Measurements from ENCODE around the gene RFX8.
A peak's percentile ranks its signal among the peaks of the same experiment; 100 is the strongest.

Gene RFX8

DNA sequence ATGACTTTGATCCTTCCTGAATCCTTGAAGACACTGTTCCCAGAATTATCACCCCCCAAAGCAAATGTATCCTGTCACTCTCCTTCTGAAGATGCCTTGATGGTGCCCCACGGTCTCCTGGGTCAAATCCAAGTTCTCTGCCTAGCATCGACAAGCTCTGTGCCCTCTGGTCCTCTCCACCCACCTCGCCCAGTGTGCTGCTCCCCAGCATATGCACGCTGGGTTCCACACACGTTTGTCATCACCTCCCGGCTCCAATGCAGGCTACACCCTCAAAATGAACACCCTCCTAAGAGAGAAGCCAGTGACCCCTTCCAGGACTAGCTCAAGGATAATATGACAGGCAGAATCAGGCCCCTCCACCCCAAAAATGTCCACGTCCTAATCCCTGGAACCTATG is 48.1 kb downstream of the RFX8 start:
- no peaks in the 10 kb centered on the region for H4K20me1 ChIP-seq (ENCODE audit: insufficient read depth, low read length)
- no peak overlapping the region for H2AFZ ChIP-seq (ENCODE audit: low read depth, low read length)
- H3K4me3 ChIP-seq (ENCODE audit: low read length) = no peak overlapping the region
- no peaks in the 10 kb centered on the region for H3K36me3 ChIP-seq (replicated peaks; ENCODE audit: low read depth, low read length)
- H3K9ac ChIP-seq (ENCODE audit: low read length) = no peak overlapping the region
- TF ChIP-seq, protein P1, sequence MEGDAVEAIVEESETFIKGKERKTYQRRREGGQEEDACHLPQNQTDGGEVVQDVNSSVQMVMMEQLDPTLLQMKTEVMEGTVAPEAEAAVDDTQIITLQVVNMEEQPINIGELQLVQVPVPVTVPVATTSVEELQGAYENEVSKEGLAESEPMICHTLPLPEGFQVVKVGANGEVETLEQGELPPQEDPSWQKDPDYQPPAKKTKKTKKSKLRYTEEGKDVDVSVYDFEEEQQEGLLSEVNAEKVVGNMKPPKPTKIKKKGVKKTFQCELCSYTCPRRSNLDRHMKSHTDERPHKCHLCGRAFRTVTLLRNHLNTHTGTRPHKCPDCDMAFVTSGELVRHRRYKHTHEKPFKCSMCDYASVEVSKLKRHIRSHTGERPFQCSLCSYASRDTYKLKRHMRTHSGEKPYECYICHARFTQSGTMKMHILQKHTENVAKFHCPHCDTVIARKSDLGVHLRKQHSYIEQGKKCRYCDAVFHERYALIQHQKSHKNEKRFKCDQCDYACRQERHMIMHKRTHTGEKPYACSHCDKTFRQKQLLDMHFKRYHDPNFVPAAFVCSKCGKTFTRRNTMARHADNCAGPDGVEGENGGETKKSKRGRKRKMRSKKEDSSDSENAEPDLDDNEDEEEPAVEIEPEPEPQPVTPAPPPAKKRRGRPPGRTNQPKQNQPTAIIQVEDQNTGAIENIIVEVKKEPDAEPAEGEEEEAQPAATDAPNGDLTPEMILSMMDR (IDR thresholded peaks at IDR 0.05; ENCODE audit: low read depth, low read length) = no peak
- no peak for TF ChIP-seq EZH2phosphoT487 (IDR thresholded peaks at IDR 0.05; ENCODE audit: low read depth)
- no peak overlapping the region for H3K4me2 ChIP-seq (ENCODE audit: low read length)
- H3K27me3 ChIP-seq (ENCODE audit: low read depth, low read length) = no peaks in the 10 kb centered on the region
- H3K9me3 ChIP-seq (ENCODE audit: insufficient read depth, low read length) = no peaks in the 10 kb centered on the region
- H3K4me1 ChIP-seq (ENCODE audit: low read length) = no peaks in the 10 kb centered on the region
- no peaks in the 10 kb centered on the region for H3K79me2 ChIP-seq (ENCODE audit: low read length)
- H3K27ac ChIP-seq (ENCODE audit: low read length) = no peak overlapping the region

DNA sequence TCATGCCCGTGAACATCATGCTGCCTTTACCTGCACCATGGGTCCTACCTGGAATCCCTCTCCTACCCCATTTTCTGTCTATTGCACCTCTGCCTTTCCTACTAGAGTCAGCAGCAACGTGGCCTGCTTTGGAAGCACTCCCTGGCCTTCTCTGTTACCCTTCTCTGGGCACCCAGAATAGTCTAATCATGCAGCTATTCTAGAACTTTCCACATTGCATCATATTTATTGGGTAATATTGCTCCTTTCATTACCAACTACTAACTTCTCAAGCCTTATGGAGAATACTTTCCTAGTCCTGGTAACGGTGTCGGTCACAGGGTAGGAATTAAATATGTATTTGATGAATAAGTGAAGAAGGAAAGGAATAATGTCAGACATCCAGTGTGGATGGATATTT is 54.3 kb downstream of the RFX8 start:
- H3K4me3 ChIP-seq (ENCODE audit: low read length) = no peak overlapping the region
- no peaks in the 10 kb centered on the region for H3K9me3 ChIP-seq (ENCODE audit: insufficient read depth, low read length)
- H3K79me2 ChIP-seq (ENCODE audit: low read length) = no peaks in the 10 kb centered on the region
- H3K4me2 ChIP-seq (ENCODE audit: low read length) = no peak overlapping the region
- TF ChIP-seq, protein P1 (IDR thresholded peaks at IDR 0.05; ENCODE audit: low read depth, low read length) = no peak
- no peak for TF ChIP-seq EZH2phosphoT487 (IDR thresholded peaks at IDR 0.05; ENCODE audit: low read depth)
- H4K20me1 ChIP-seq (ENCODE audit: insufficient read depth, low read length) = no peaks in the 10 kb centered on the region
- no peak overlapping the region for H3K27ac ChIP-seq (ENCODE audit: low read length)
- peaks cover 5% of the 10 kb centered on the region; the same call in 1 of the 2 replicates for H3K27me3 ChIP-seq (ENCODE audit: low read depth, low read length)
- peaks cover 4% of the 10 kb centered on the region; the same call in 1 of the 2 replicates for H3K4me1 ChIP-seq (ENCODE audit: low read length)
- no peak overlapping the region for H2AFZ ChIP-seq (ENCODE audit: low read depth, low read length)
- H3K36me3 ChIP-seq (replicated peaks; ENCODE audit: low read depth, low read length) = no peaks in the 10 kb centered on the region
- H3K9ac ChIP-seq (ENCODE audit: low read length) = no peak overlapping the region

DNA sequence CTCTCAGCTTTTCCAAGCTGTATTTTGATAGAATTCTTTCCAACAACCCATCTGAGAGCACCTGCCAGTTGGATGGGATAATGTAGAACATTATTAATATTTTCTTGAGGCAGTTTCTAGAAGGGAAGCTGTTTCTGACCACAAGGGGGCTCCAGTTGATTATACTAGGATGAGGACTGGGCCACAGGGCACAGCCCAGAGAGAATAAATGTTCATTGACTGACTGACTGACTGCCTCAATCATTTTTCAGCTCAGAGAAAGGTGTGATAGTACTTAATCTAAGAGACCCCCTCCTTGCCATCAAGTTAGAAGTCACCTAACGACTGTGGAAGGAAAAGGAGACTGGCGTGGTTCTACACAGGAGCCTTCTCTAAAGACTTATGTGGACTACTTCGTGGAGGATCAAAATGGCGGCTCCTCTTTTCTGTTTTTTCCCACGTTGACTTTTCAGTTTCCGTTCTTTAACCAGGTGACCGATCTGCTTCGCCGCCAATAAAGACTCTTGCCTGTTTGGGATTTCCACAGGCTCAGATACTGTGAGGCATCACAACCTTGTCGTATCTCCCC is 55.7 kb downstream of the RFX8 start:
- Histone ChIP-seq H3K36me3 (replicated peaks; ENCODE audit: low read depth, low read length) (no peaks in the 10 kb centered on the region), H3K4me1 (ENCODE audit: low read length) (peaks cover 4% of the 10 kb centered on the region; the same call in 1 of the 2 replicates), H3K4me3 (ENCODE audit: low read length) (peak overlapping the region; percentile 73), H3K79me2 (ENCODE audit: low read length) (no peaks in the 10 kb centered on the region), H3K27me3 (ENCODE audit: low read depth, low read length) (peaks cover 5% of the 10 kb centered on the region; the same call in 1 of the 2 replicates), H3K9me3 (ENCODE audit: insufficient read depth, low read length) (no peaks in the 10 kb centered on the region), H2AFZ (ENCODE audit: low read depth, low read length) (peak overlapping the region; percentile 72; the same call in 1 of the 2 replicates), H3K27ac (ENCODE audit: low read length) (no peak overlapping the region), H3K9ac (ENCODE audit: low read length) (peak overlapping the region; percentile 24), H4K20me1 (ENCODE audit: insufficient read depth, low read length) (no peaks in the 10 kb centered on the region), H3K4me2 (ENCODE audit: low read length) (peak overlapping the region; percentile 87)
- TF ChIP-seq, protein P1 (IDR thresholded peaks at IDR 0.05; ENCODE audit: low read depth, low read length) = peak; percentile 88
- no peak for TF ChIP-seq EZH2phosphoT487 (IDR thresholded peaks at IDR 0.05; ENCODE audit: low read depth)

DNA sequence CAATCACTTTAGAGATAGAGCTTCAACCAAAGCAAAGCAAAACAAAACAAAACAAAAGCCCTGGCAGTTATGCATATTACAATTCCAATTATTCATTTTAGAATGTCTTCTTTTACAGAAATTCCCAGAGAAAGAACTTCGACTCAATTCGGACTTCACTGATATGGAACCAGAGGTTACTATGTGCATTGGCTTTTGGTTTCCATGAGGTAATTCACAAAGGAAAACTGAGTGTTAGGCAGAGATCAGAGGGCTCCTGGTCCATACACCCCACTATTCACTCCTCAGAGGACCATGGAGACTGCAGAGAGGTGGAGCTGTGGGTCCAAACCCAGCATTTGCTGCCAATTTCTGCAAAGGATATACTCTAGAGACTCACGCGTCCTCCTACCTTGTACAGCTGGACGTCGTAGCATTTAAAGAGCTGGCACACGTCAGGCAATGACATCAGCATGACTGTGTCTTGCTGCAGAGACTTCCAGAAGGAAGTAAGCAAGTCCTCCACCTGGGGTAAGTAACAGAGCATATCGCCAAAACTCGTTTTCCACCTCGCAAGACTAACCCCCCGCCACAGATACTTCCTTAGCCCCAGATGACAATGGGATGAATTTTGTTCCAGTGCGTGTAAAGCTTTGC is 56.3 kb downstream of the RFX8 start:
- Histone ChIP-seq H3K79me2 (ENCODE audit: low read length) (no peaks in the 10 kb centered on the region), H3K27me3 (ENCODE audit: low read depth, low read length) (peaks cover 5% of the 10 kb centered on the region; the same call in 1 of the 2 replicates), H3K4me3 (ENCODE audit: low read length) (peak overlapping the region; percentile 73), H4K20me1 (ENCODE audit: insufficient read depth, low read length) (no peaks in the 10 kb centered on the region), H3K4me1 (ENCODE audit: low read length) (peaks cover 4% of the 10 kb centered on the region; the same call in 1 of the 2 replicates), H3K9ac (ENCODE audit: low read length) (peak overlapping the region; percentile 24), H3K27ac (ENCODE audit: low read length) (no peak overlapping the region), H2AFZ (ENCODE audit: low read depth, low read length) (peak overlapping the region; percentile 72), H3K4me2 (ENCODE audit: low read length) (peak overlapping the region; percentile 87), H3K9me3 (ENCODE audit: insufficient read depth, low read length) (no peaks in the 10 kb centered on the region), H3K36me3 (replicated peaks; ENCODE audit: low read depth, low read length) (no peaks in the 10 kb centered on the region)
- no peak for TF ChIP-seq EZH2phosphoT487 (IDR thresholded peaks at IDR 0.05; ENCODE audit: low read depth)
- TF ChIP-seq, protein P1 (IDR thresholded peaks at IDR 0.05; ENCODE audit: low read depth, low read length) = no peak
